NCI-H82 treated with DMSO at 0.1 percent for 48 hours (cell line): Measurements from ENCODE around the gene NLGN4Y.

Experiments used
- DNase-seq: peaks from one replicate; lab custom pipeline; 2025; ENCODE audit not compliant: unreplicated experiment; lab: John Stamatoyannopoulos, UW

Gene NLGN4Y

GRCh38 chrY:14644157-14644952 is 120.0 kb downstream of the NLGN4Y start:
- DNase-seq = no peak

DNA sequence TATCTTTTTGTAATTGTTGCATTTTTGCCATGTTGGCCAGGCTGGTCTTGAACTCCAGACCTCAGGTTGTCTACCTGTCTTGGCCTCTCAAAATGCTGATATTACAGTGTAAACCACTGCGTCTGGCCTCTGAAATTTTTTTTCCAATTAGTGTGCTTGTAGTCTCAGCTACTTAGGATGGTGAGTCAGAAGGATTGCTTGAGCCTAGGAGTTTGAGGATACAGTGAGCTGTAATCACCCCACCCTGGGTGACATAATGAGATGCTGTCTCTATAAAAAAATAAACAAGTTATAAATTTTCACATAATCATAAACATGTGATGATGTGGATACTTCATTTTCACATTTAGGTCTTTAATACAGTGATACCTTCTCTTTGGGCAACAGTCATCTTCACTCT is 154.9 kb downstream of the NLGN4Y start:
- DNase-seq = no peak

DNA sequence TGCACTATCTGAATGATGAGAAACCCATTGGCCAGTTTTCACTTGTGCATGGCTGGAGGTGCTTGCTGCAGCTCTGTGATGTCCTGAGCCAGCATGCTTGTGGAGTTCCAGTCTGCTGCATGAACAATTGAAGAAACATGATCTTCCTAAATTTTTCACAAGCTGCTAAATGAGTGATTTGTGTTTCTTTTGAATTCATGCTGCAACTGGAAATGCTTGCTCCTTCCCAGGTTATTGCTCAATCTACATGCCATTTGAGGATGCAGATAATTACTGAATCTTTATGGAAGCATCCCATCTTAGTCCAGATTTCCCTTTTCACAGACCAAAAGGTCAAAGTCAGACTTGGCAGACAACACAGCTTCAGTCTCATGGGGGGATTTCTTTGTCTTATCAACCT is 170.2 kb downstream of the NLGN4Y start:
- no peak for DNase-seq

DNA sequence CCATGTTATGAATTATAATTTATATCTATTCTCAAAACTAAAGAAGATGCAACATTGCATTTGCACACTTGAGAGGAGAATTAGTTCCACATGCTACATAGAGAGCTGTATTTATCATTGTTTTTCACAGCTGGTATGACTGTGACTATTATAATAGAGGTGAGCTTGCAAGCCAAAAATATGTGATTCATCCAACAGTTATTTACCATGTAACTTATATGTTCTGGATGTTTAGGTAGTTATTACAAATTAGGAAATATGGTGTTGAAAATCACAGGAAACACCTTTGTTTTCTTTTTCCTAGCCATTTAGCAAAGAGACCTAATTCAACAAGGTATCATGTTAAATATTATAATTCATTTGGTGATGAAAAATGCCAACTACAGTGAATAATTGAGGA is 183.8 kb downstream of the NLGN4Y start:
- DNase-seq = no peak

- DNase-seq = no peak
These were observed 217.3 kb downstream of the NLGN4Y start for GRCh38 chrY:14741596-14741995.

- DNase-seq = no peak
These were observed 224.0 kb downstream of the NLGN4Y start for GRCh38 chrY:14748329-14748728.

- DNase-seq = no peak
These were observed 231.2 kb downstream of the NLGN4Y start for GRCh38 chrY:14755571-14755970.

GRCh38 chrY:14762903-14763302 is 238.6 kb downstream of the NLGN4Y start:
- DNase-seq = no peak

- no peak for DNase-seq
These were observed 239.3 kb downstream of the NLGN4Y start for GRCh38 chrY:14763600-14763999.

GRCh38 chrY:14778208-14778607 is 253.9 kb downstream of the NLGN4Y start:
- no peak for DNase-seq

- no peak for DNase-seq
These were observed 268.8 kb downstream of the NLGN4Y start for GRCh38 chrY:14793104-14793503.

DNA sequence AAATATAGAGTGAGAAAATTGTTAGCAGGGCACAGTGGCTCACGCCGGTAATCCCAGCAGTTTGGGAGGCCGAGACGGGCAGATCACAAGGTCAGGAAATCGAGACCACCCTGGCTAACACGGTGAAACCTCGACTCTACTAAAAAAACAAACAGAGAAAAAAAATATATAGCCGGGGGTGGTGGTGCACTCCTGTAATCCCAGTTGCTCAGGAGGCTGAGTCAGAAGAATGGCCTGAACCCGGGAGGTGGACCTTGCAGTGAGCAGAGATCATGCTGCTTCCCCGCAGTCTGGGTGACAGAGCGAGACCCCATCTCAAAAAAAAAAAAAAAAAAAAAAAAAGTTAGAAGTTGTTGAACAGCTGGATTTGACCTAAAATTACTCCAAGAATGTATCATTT is 269.3 kb downstream of the NLGN4Y start:
- no peak for DNase-seq

GRCh38 chrY:14798010-14798409 is 273.7 kb downstream of the NLGN4Y start:
- DNase-seq = no peak

DNA sequence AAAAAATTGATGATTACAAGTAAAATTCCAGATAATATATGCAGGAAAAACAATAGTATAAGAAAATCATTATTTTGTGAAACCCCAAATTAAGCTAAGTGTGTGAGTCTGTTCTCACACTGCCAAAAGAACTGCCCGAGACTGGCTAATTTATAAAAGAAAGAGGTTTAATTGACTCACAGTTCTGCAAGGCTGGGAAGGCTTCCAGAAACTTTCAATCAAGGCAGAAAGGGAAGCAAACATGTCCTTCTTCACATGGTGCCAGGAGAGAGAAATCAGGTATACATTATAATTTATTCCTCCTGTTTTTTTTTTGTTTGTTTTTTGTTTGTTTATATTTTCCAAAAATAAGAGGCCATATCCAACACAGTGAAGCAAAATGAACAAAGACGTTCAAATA is 276.8 kb downstream of the NLGN4Y start:
- no peak for DNase-seq

GRCh38 chrY:14802125-14802524 is 277.8 kb downstream of the NLGN4Y start:
- DNase-seq = no peak

DNA sequence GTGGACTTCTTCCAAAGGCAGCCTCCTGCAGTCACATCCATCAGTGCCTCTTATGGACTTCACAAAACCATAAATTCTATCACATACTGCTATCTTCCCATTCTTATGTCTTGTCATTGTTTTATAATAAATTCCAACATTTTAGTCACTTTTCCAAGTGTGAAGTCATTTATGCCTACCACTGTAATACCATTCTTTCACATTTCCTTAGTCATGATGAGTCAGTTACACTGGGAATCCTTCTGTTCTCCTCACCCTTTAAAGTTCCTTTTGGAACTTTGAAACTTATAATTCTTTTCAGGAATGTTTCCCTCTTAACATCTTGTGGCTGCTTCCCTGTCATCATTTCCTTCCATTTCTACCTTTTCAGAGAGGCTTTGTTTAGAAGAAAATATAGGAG is 279.7 kb downstream of the NLGN4Y start:
- no peak for DNase-seq

DNA sequence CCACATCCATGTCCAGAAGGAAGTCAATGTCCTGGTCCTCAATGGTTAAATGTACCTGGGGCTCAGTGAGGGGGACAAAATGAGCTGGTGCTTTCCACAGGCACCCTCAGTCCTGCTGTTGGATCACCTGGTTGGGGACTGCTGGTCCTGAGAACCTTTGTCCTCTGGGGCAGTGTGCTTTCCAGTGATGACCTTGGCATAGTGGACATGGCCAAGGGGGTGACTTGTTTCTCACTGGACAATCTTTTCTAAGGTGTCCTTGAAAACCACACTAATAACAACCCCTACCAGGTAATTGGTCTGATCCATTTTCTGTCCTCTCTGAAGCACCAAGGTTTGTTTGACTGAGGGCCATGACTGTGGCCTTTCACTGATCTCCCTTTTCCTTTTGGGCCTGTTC is 294.1 kb downstream of the NLGN4Y start:
- no peak for DNase-seq

- DNase-seq = no peak
These were observed 297.9 kb downstream of the NLGN4Y start for GRCh38 chrY:14822201-14822600.

- no peak for DNase-seq
These were observed 298.6 kb downstream of the NLGN4Y start for GRCh38 chrY:14822906-14823305.

GRCh38 chrY:14824583-14824982 is 300.3 kb downstream of the NLGN4Y start:
- DNase-seq = no peak

- no peak for DNase-seq
These were observed 301.4 kb downstream of the NLGN4Y start for GRCh38 chrY:14825728-14826127.

- no peak for DNase-seq
These were observed 304.2 kb downstream of the NLGN4Y start for GRCh38 chrY:14828531-14828930.

GRCh38 chrY:14829366-14829885 is 305.1 kb downstream of the NLGN4Y start:
- no peak for DNase-seq
